Measurements from ENCODE around the gene NPC1L1. TPM values are rescaled to one million over a fixed set of nuclear protein-coding genes. Genes with fewer than 3 reads are reported as not detected.

Gene NPC1L1
- total RNA-seq, 1 experiment from 2014 or later: 0.04 TPM

DNA sequence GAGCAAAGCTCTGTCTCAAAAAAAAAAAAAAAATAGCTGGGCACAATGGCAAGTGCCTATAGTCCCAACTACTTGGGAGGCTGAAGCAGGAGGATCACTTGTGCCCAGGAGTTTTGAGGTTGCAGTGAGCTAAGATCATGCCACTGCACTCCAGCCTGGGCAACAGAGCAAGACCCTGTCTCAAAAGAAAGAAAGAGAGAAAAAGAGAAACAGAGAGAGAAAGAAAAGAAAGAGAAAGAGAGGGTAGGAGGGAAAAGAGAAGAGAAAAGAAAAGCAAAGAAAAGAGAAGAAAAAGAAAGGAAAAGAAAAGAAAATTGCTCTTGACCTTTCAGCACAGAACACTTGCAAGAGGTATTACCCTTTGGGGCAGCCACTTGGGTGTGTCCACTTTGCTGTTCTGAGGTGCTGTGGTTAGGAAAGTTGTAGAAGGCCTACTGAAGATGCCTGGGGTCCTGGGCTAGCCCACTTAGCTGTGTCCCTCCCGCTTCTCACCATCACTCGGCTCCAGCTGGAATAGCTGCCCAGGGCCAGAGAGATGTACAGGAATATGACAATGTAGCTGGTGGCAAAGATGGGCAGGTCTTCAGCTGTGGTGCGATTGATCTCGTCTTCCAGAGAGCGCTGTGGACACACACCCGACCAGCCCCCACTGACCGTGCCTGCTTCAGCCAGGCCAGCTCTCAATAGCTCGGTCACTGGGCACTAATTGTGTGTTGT, 5.6 kb downstream of the NPC1L1 start:
- Histone ChIP-seq H3K27ac (ENCODE audit: low read length) (no peak overlapping the region), H3K27me3 (ENCODE audit: low read length) (no peaks in the 10 kb centered on the region), H4K20me1 (ENCODE audit: low read length) (no peaks in the 10 kb centered on the region), H3K9me3 (ENCODE audit: low read length) (no peaks in the 10 kb centered on the region), H3K36me3 (ENCODE audit: low read depth, low read length) (no peaks in the 10 kb centered on the region), H2AFZ (ENCODE audit: low read length) (no peak overlapping the region), H3K4me2 (ENCODE audit: low read length) (no peak overlapping the region), H3K4me3 (ENCODE audit: low read length) (no peak overlapping the region), H3K79me2 (ENCODE audit: low read length) (no peaks in the 10 kb centered on the region), H3K9me2 (replicated peaks; ENCODE audit: low read length) (no peaks in the 10 kb centered on the region), H3K9ac (ENCODE audit: low read length) (no peak overlapping the region), H3F3A (ENCODE audit: low read length, unreplicated experiment) (no peaks in the 10 kb centered on the region), H3K4me1 (ENCODE audit: insufficient read depth, low read length) (no peaks in the 10 kb centered on the region)
- CTCF ChIA-PET: interaction anchor here (0.6 to 0.7 kb wide), 2 partner anchors 282 to 408 kb away, joined by 3 to 10 read pairs; no protein-coding TSS in a partner anchor
- DNase-seq (no peak), ATAC-seq (no peak)
- POLR2A ChIA-PET (ENCODE audit: unreplicated experiment): no interaction called here
- intact Hi-C loops (cut with micrococcal nuclease): no loop called here
- no TSS peak for BruUV-seq (replicated peaks)
- TF ChIP-seq CTCF (conservative IDR thresholded peaks at IDR 0.05; ENCODE audit: low read depth, low read length) (no peak), EZH2phosphoT487 (IDR thresholded peaks at IDR 0.05; ENCODE audit: borderline replicate concordance, low read length) (no peak), EZH2 (IDR thresholded peaks at IDR 0.05; ENCODE audit: low read length, unreplicated experiment) (no peak)

DNA sequence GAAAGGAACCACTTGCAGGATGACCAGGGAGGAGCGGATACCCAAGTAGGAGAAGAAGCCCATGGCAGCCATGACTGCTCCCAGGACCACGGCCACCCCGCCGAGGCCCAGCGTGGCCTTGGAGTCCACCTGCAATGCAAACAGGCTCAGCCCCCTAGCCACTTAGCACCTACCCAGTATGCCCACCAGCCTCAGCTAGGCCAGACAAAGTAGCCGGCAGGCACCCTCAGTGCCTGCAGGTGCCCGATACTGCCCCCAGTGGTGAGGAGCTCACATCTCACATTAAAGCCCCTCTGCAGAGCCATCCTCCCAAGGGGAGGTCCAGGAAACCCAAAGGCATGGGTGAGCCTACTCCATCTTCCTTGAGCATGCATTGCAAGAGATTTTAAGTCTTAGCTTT, 6.6 kb downstream of the NPC1L1 start:
- no TSS peak for BruUV-seq (replicated peaks)

More for the DNA sequence above, 6.6 kb downstream of the NPC1L1 start:
- H2AFZ ChIP-seq (ENCODE audit: low read length): no peak overlapping the region
- ATAC-seq (peak; percentile 65; the same call in 1 of the 2 replicates), DNase-seq (peak; percentile 47)
- no peak overlapping the region for H3K27ac ChIP-seq (ENCODE audit: low read length)
- H3F3A ChIP-seq (ENCODE audit: low read length, unreplicated experiment): no peaks in the 10 kb centered on the region
- no peak overlapping the region for H3K9ac ChIP-seq (ENCODE audit: low read length)
- no peaks in the 10 kb centered on the region for H3K79me2 ChIP-seq (ENCODE audit: low read length)
- no peaks in the 10 kb centered on the region for H3K4me1 ChIP-seq (ENCODE audit: insufficient read depth, low read length)
- no peaks in the 10 kb centered on the region for H3K9me3 ChIP-seq (ENCODE audit: low read length)
- no peak overlapping the region for H3K4me3 ChIP-seq (ENCODE audit: low read length)
- H3K27me3 ChIP-seq (ENCODE audit: low read length): no peaks in the 10 kb centered on the region
- CTCF ChIA-PET: no interaction called here
- no peak overlapping the region for H3K4me2 ChIP-seq (ENCODE audit: low read length)
- H4K20me1 ChIP-seq (ENCODE audit: low read length): no peaks in the 10 kb centered on the region
- no peak for TF ChIP-seq EZH2 (IDR thresholded peaks at IDR 0.05; ENCODE audit: low read length, unreplicated experiment)
- peak; percentile 70 for TF ChIP-seq CTCF (conservative IDR thresholded peaks at IDR 0.05; ENCODE audit: low read depth, low read length)
- H3K9me2 ChIP-seq (replicated peaks; ENCODE audit: low read length): no peaks in the 10 kb centered on the region
- POLR2A ChIA-PET (ENCODE audit: unreplicated experiment): no interaction called here
- no peaks in the 10 kb centered on the region for H3K36me3 ChIP-seq (ENCODE audit: low read depth, low read length)
- intact Hi-C loops (cut with micrococcal nuclease): no loop called here
